Activated CD4-positive, alpha-beta T cell treated with anti-CD3 and anti-CD28 coated beads, Interleukin-2, amount 50 U/mL, for 1 hour (primary cell): ENCODE data around the gene P2RY6.

ENCODE experiments used
- DNase-seq: peaks from one replicate; pipeline ENCODE4 v3.0.0-alpha.2; 2020

The P2RY6 gene

GRCh38 chr11:73281796-73282660 is 9.9 kb downstream of the P2RY6 start:
- no peak for DNase-seq

GRCh38 chr11:73283276-73284000 is 11.3 kb downstream of the P2RY6 start:
- DNase-seq = no peak

- DNase-seq = no peak
Observed at GRCh38 chr11:73284106-73284505, 12.0 kb downstream of the P2RY6 start.

- no peak for DNase-seq
Observed at GRCh38 chr11:73285721-73286120, 13.6 kb downstream of the P2RY6 start.

GRCh38 chr11:73286240-73286810 is 14.2 kb downstream of the P2RY6 start:
- DNase-seq = no peak

- DNase-seq = no peak
Observed at GRCh38 chr11:73287400-73288101, 15.4 kb downstream of the P2RY6 start.

GRCh38 chr11:73288192-73288872 is 16.2 kb downstream of the P2RY6 start:
- DNase-seq = no peak

GRCh38 chr11:73288873-73289707 is 17.0 kb downstream of the P2RY6 start:
- peak; percentile 33 for DNase-seq

- DNase-seq = no peak
Observed at GRCh38 chr11:73290536-73290935, 18.4 kb downstream of the P2RY6 start.

- DNase-seq = no peak
Observed at GRCh38 chr11:73291196-73291595, 19.1 kb downstream of the P2RY6 start.

- DNase-seq = no peak
Observed at GRCh38 chr11:73291781-73292524, 19.8 kb downstream of the P2RY6 start.

- no peak for DNase-seq
Observed at GRCh38 chr11:73292525-73292894, 20.4 kb downstream of the P2RY6 start.

- DNase-seq = no peak
Observed at GRCh38 chr11:73293356-73293936, 21.3 kb downstream of the P2RY6 start.

- no peak for DNase-seq
Observed at GRCh38 chr11:73294604-73295003, 22.5 kb downstream of the P2RY6 start.

- peak; percentile 72 for DNase-seq
Observed at GRCh38 chr11:73295241-73295995, 23.3 kb downstream of the P2RY6 start.

- DNase-seq = no peak
Observed at GRCh38 chr11:73295996-73296318, 23.8 kb downstream of the P2RY6 start.

- DNase-seq = no peak
Observed at GRCh38 chr11:73296501-73297230, 24.5 kb downstream of the P2RY6 start.

- DNase-seq = no peak
Observed at GRCh38 chr11:73297231-73297590, 25.1 kb downstream of the P2RY6 start.

- no peak for DNase-seq
Observed at GRCh38 chr11:73297702-73298101, 25.6 kb downstream of the P2RY6 start.
